WTC11 (cell line): ENCODE measurements around the gene ETS1. TPM values are rescaled to one million over a fixed set of nuclear protein-coding genes. Genes with fewer than 3 reads are reported as not detected.

Experiments
- ATAC-seq: fragments of 200-7000 bp; cut with Tn5 transposase; 2 replicates; pipeline ENCODE4 v1.10.0; 2021; ENCODE audit warnings: mild to moderate bottlenecking, moderate library complexity
- CTCF ChIA-PET: fragments of 300-600 bp; sonication (Branson Sonifier 250); formaldehyde crosslinking; loops from one replicate; lab custom pipeline; 2021; ENCODE audit warnings: antibody characterized with exemption; lab: Charles Lee
- POLR2A ChIA-PET: fragments of 350-600 bp; sonication (Branson Sonifier 250); formaldehyde crosslinking; loops from one replicate; lab custom pipeline; 2021; ENCODE audit warnings: antibody characterized with exemption; lab: Charles Lee
- DNase-seq: peaks from one replicate; pipeline ENCODE4 v3.0.0; 2021; ENCODE audit warnings: low spot score
- H3K27ac Mint-ChIP-seq: 2 replicates; pipeline ENCODE4 v1.8.0; 2021; ENCODE audit warnings: mixed read lengths
- H3K27me3 Mint-ChIP-seq: 2 replicates; pipeline ENCODE4 v1.8.0; 2021; ENCODE audit warnings: low read depth, mild to moderate bottlenecking, moderate library complexity, mixed read lengths
- H3K36me3 Mint-ChIP-seq: 2 replicates; pipeline ENCODE4 v1.8.0; 2021; ENCODE audit warnings: mixed read lengths
- H3K4me1 Mint-ChIP-seq: 2 replicates; pipeline ENCODE4 v1.8.0; 2022; ENCODE audit warnings: mixed read lengths
- H3K4me3 Mint-ChIP-seq: 2 replicates; pipeline ENCODE4 v1.8.0; 2021; ENCODE audit warnings: mild to moderate bottlenecking, moderate library complexity, mixed read lengths
- H3K9me3 Mint-ChIP-seq: 2 replicates; pipeline ENCODE4 v1.8.0; 2021; ENCODE audit warnings: mixed read lengths
- ATF2 ChIP-seq: sonication (generic); formaldehyde crosslinking; IDR thresholded peaks from 2 replicates; pipeline ENCODE4 v1.8.1; 2022; ENCODE audit warnings: low read depth, missing genetic modification reagents, borderline replicate concordance
- ATF3 ChIP-seq: sonication (generic); formaldehyde crosslinking; conservative IDR thresholded peaks from 2 replicates; pipeline ENCODE4 v1.8.1; 2022; ENCODE audit warnings: mild to moderate bottlenecking, missing genetic modification reagents
- ATF6 ChIP-seq: sonication (generic); formaldehyde crosslinking; IDR thresholded peaks from 2 replicates; pipeline ENCODE4 v1.8.1; 2023; ENCODE audit warnings: mild to moderate bottlenecking, missing genetic modification reagents
- E2F4 ChIP-seq: sonication (generic); formaldehyde crosslinking; IDR thresholded peaks from 2 replicates; pipeline ENCODE4 v1.8.1; 2022; ENCODE audit warnings: low read depth, mild to moderate bottlenecking, moderate library complexity, missing genetic modification reagents, borderline replicate concordance
- ETV6 ChIP-seq: sonication (generic); formaldehyde crosslinking; IDR thresholded peaks from 2 replicates; pipeline ENCODE4 v1.8.1; 2022; ENCODE audit warnings: mild to moderate bottlenecking, missing genetic modification reagents
- HMGA2 ChIP-seq: fragments of 250-450 bp; sonication (Bioruptor Pico); IDR thresholded peaks from 2 replicates; pipeline ENCODE4 v1.4.0; 2021; ENCODE audit warnings: mild to moderate bottlenecking, moderate library complexity
- IRF1 ChIP-seq: sonication (generic); formaldehyde crosslinking; IDR thresholded peaks from 2 replicates; pipeline ENCODE4 v1.8.0; 2023; ENCODE audit warnings: missing genetic modification reagents
- JUN ChIP-seq: sonication (generic); formaldehyde crosslinking; IDR thresholded peaks from 2 replicates; pipeline ENCODE4 v1.8.0; 2023; ENCODE audit warnings: mild to moderate bottlenecking, missing genetic modification reagents
- KAT7 ChIP-seq: sonication (generic); formaldehyde crosslinking; IDR thresholded peaks from 2 replicates; pipeline ENCODE4 v1.8.1; 2023; ENCODE audit warnings: missing genetic modification reagents, mild to moderate bottlenecking, borderline replicate concordance
- MLX ChIP-seq: sonication (generic); formaldehyde crosslinking; IDR thresholded peaks from 2 replicates; pipeline ENCODE4 v1.8.1; 2023; ENCODE audit warnings: mild to moderate bottlenecking, missing genetic modification reagents, moderate library complexity
- MXD4 ChIP-seq: fragments of 250-450 bp; sonication (Bioruptor Pico); IDR thresholded peaks from 2 replicates; pipeline ENCODE4 v1.8.0; 2021; ENCODE audit warnings: mild to moderate bottlenecking, moderate library complexity, borderline replicate concordance
- NFATC4 ChIP-seq: fragments of 250-450 bp; sonication (Bioruptor Pico); IDR thresholded peaks from 2 replicates; pipeline ENCODE4 v1.9.0; 2021; ENCODE audit warnings: mild to moderate bottlenecking
- SOX15 ChIP-seq: fragments of 250-450 bp; sonication (Bioruptor Pico); IDR thresholded peaks from 2 replicates; pipeline ENCODE4 v1.9.0; 2021; ENCODE audit warnings: mild to moderate bottlenecking
- SP1 ChIP-seq: sonication (generic); formaldehyde crosslinking; conservative IDR thresholded peaks from 2 replicates; pipeline ENCODE4 v1.8.1; 2022; ENCODE audit warnings: missing genetic modification reagents
- ZBTB21 ChIP-seq: sonication (generic); formaldehyde crosslinking; IDR thresholded peaks from 2 replicates; pipeline ENCODE4 v1.8.1; 2023; ENCODE audit warnings: mild to moderate bottlenecking, missing genetic modification reagents, borderline replicate concordance
- ZMAT4 ChIP-seq: fragments of 250-450 bp; sonication (Bioruptor Pico); IDR thresholded peaks from 2 replicates; pipeline ENCODE4 v1.9.0; 2021; ENCODE audit warnings: mild to moderate bottlenecking
- ZNF121 ChIP-seq: sonication (generic); formaldehyde crosslinking; IDR thresholded peaks from 2 replicates; pipeline ENCODE4 v1.8.0; 2023; ENCODE audit warnings: missing genetic modification reagents
- ZNF138 ChIP-seq: sonication (generic); formaldehyde crosslinking; conservative IDR thresholded peaks from 2 replicates; pipeline ENCODE4 v1.8.1; 2022; ENCODE audit warnings: mild to moderate bottlenecking, moderate library complexity, missing genetic modification reagents
- ZNF281 ChIP-seq: sonication (generic); formaldehyde crosslinking; IDR thresholded peaks from 2 replicates; pipeline ENCODE4 v1.8.0; 2023; ENCODE audit warnings: mild to moderate bottlenecking, missing genetic modification reagents
- ZNF425 ChIP-seq: fragments of 250-450 bp; sonication (Bioruptor Pico); conservative IDR thresholded peaks from 2 replicates; pipeline ENCODE4 v1.9.0; 2021; ENCODE audit warnings: mild to moderate bottlenecking
- total RNA-seq: library from RNA; stranded (reverse); gene quantifications from 3 replicates; pipeline ENCODE4 v1.2.3, GENCODE V29; 2021

ETS1 gene
- total RNA-seq, 1 experiment from 2014 or later, result 33.1 TPM

- no peaks in the 10 kb centered on the region for H3K9me3 Mint-ChIP-seq
- H3K4me1 Mint-ChIP-seq, result no peaks in the 10 kb centered on the region; the same call in 1 of the 2 replicates
- POLR2A ChIA-PET, result no interaction called here
- TF ChIP-seq MXD4 (CRISPR knock-in tag) (no peak), ATF3 (CRISPR knock-in tag) (no peak), E2F4 (CRISPR knock-in tag) (no peak), ZNF281 (CRISPR knock-in tag) (no peak), ATF6 (CRISPR knock-in tag) (no peak), JUN (no peak), ZNF138 (no peak), KAT7 (CRISPR knock-in tag) (no peak), IRF1 (CRISPR knock-in tag) (no peak), SP1 (no peak), ZNF121 (no peak), ZMAT4 (no peak), SOX15 (no peak), ZNF425 (no peak), ZBTB21 (CRISPR knock-in tag) (no peak), NFATC4 (CRISPR knock-in tag) (no peak), HMGA2 (CRISPR knock-in tag) (no peak), ETV6 (CRISPR knock-in tag) (no peak), MLX (CRISPR knock-in tag) (no peak), ATF2 (CRISPR knock-in tag) (no peak)
- ATAC-seq (no peak), DNase-seq (no peak)
- CTCF ChIA-PET, result interaction anchor here (1.0 to 2.0 kb wide), 5 partner anchors 9 to 149 kb away, joined by 4 to 15 read pairs (median 6); no protein-coding TSS in a partner anchor
- no peaks in the 10 kb centered on the region for H3K27me3 Mint-ChIP-seq
- H3K36me3 Mint-ChIP-seq, result peaks cover 34% of the 10 kb centered on the region
- no peak overlapping the region for H3K4me3 Mint-ChIP-seq
- H3K27ac Mint-ChIP-seq, result peak overlapping the region; percentile 42; the same call in 1 of the 2 replicates
Measured at GRCh38 chr11:128483211-128483788, 104.1 kb downstream of the ETS1 start.
